ENCODE measurements around the gene NANP. TPM values are rescaled to one million over a fixed set of nuclear protein-coding genes. Genes with fewer than 3 reads are reported as not detected.

The NANP gene
- total and polyA plus RNA-seq, 2 of the 13 experiments (the other 11 are each of a cell fraction or from before 2014, with no cell fraction given): 8.9 to 21.5 TPM

DNA sequence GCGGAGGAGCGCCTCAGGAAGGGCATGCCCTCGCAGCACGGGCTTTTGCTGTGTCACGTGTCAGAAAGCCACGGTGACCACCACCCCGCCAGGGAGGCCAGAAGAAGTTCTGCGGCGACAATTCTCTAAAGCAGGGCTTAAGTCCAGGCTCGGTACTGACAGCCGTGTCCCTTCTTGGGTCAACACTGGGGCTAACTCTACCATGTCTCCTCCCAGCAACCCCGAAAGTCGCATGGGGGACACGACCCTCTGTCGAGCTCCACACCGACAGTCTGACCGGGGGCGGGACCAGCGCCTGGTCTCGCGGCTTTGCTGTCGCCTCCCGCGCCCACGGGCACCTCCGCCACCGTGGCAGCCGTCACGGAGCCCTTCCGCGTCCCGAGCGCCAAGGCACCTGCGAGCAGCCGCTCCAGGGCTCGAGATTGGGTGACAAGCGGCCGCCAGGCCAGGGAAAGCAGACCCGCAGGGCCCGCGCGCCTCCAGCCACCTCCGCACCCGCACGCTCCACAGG is 534 bp downstream of the NANP start (continued):
- TF ChIP-seq, protein P1, sequence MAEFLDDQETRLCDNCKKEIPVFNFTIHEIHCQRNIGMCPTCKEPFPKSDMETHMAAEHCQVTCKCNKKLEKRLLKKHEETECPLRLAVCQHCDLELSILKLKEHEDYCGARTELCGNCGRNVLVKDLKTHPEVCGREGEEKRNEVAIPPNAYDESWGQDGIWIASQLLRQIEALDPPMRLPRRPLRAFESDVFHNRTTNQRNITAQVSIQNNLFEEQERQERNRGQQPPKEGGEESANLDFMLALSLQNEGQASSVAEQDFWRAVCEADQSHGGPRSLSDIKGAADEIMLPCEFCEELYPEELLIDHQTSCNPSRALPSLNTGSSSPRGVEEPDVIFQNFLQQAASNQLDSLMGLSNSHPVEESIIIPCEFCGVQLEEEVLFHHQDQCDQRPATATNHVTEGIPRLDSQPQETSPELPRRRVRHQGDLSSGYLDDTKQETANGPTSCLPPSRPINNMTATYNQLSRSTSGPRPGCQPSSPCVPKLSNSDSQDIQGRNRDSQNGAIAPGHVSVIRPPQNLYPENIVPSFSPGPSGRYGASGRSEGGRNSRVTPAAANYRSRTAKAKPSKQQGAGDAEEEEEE (CRISPR knock-in tag; IDR thresholded peaks at IDR 0.05; ENCODE audit: borderline replicate concordance): peak; percentile 91; the same call in 1 of the 2 replicates
- TF ChIP-seq ZSCAN30 (CRISPR knock-in tag; IDR thresholded peaks at IDR 0.05): no peak
- TF ChIP-seq DNMT1 (CRISPR knock-in tag; IDR thresholded peaks at IDR 0.05): 0 out of 2 replicates have a peak, but pooled peaks have one; percentile 70
- 0 out of 2 replicates have a peak, but pooled peaks have one; percentile 17 for TF ChIP-seq CC2D1A (CRISPR knock-in tag; IDR thresholded peaks at IDR 0.05)
- TF ChIP-seq, protein P2, sequence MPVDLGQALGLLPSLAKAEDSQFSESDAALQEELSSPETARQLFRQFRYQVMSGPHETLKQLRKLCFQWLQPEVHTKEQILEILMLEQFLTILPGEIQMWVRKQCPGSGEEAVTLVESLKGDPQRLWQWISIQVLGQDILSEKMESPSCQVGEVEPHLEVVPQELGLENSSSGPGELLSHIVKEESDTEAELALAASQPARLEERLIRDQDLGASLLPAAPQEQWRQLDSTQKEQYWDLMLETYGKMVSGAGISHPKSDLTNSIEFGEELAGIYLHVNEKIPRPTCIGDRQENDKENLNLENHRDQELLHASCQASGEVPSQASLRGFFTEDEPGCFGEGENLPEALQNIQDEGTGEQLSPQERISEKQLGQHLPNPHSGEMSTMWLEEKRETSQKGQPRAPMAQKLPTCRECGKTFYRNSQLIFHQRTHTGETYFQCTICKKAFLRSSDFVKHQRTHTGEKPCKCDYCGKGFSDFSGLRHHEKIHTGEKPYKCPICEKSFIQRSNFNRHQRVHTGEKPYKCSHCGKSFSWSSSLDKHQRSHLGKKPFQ (CRISPR knock-in tag; IDR thresholded peaks at IDR 0.05; ENCODE audit: insufficient replicate concordance): peak; percentile 62
- TF ChIP-seq, protein P3, sequence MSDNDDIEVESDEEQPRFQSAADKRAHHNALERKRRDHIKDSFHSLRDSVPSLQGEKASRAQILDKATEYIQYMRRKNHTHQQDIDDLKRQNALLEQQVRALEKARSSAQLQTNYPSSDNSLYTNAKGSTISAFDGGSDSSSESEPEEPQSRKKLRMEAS (IDR thresholded peaks at IDR 0.05): peak; percentile 88
- TF ChIP-seq YEATS4 (CRISPR knock-in tag; IDR thresholded peaks at IDR 0.05; ENCODE audit: borderline replicate concordance): 0 out of 2 replicates have a peak, but pooled peaks have one; percentile 10
- TF ChIP-seq, protein P4, sequence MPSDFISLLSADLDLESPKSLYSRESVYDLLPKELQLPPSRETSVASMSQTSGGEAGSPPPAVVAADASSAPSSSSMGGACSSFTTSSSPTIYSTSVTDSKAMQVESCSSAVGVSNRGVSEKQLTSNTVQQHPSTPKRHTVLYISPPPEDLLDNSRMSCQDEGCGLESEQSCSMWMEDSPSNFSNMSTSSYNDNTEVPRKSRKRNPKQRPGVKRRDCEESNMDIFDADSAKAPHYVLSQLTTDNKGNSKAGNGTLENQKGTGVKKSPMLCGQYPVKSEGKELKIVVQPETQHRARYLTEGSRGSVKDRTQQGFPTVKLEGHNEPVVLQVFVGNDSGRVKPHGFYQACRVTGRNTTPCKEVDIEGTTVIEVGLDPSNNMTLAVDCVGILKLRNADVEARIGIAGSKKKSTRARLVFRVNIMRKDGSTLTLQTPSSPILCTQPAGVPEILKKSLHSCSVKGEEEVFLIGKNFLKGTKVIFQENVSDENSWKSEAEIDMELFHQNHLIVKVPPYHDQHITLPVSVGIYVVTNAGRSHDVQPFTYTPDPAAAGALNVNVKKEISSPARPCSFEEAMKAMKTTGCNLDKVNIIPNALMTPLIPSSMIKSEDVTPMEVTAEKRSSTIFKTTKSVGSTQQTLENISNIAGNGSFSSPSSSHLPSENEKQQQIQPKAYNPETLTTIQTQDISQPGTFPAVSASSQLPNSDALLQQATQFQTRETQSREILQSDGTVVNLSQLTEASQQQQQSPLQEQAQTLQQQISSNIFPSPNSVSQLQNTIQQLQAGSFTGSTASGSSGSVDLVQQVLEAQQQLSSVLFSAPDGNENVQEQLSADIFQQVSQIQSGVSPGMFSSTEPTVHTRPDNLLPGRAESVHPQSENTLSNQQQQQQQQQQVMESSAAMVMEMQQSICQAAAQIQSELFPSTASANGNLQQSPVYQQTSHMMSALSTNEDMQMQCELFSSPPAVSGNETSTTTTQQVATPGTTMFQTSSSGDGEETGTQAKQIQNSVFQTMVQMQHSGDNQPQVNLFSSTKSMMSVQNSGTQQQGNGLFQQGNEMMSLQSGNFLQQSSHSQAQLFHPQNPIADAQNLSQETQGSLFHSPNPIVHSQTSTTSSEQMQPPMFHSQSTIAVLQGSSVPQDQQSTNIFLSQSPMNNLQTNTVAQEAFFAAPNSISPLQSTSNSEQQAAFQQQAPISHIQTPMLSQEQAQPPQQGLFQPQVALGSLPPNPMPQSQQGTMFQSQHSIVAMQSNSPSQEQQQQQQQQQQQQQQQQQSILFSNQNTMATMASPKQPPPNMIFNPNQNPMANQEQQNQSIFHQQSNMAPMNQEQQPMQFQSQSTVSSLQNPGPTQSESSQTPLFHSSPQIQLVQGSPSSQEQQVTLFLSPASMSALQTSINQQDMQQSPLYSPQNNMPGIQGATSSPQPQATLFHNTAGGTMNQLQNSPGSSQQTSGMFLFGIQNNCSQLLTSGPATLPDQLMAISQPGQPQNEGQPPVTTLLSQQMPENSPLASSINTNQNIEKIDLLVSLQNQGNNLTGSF (CRISPR knock-in tag; IDR thresholded peaks at IDR 0.05): peak; percentile 88; the same call in 1 of the 2 replicates
- TF ChIP-seq, protein P5, sequence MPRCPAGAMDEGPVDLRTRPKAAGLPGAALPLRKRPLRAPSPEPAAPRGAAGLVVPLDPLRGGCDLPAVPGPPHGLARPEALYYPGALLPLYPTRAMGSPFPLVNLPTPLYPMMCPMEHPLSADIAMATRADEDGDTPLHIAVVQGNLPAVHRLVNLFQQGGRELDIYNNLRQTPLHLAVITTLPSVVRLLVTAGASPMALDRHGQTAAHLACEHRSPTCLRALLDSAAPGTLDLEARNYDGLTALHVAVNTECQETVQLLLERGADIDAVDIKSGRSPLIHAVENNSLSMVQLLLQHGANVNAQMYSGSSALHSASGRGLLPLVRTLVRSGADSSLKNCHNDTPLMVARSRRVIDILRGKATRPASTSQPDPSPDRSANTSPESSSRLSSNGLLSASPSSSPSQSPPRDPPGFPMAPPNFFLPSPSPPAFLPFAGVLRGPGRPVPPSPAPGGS (CRISPR knock-in tag; IDR thresholded peaks at IDR 0.05): 0 out of 2 replicates have a peak, but pooled peaks have one; percentile 34
- TF ChIP-seq, protein P6, sequence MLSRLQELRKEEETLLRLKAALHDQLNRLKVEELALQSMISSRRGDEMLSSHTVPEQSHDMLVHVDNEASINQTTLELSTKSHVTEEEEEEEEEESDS (CRISPR knock-in tag; IDR thresholded peaks at IDR 0.05; ENCODE audit: borderline replicate concordance): peak; percentile 90
- TF ChIP-seq ERF (CRISPR knock-in tag; IDR thresholded peaks at IDR 0.05): no peak
- TF ChIP-seq, protein P7, sequence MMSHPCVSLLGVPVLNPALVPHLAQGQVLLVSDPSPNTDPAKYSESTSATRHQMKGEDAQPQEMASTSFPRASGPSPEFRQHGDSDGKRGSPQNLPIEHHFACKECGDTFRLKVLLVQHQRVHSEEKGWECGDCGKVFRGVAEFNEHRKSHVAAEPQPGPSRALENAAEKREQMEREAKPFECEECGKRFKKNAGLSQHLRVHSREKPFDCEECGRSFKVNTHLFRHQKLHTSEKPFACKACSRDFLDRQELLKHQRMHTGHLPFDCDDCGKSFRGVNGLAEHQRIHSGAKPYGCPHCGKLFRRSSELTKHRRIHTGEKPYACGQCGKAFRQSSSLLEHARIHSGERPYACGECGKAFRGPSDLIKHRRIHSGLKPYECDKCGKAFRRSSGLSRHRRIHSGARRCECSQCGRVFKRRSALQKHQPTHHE (CRISPR knock-in tag; IDR thresholded peaks at IDR 0.05; ENCODE audit: borderline replicate concordance): 0 out of 2 replicates have a peak, but pooled peaks have one; percentile 26

All from HepG2 (cell line).